K562 (cell line): Measurements from ENCODE around the gene TCAP. TPM values are rescaled to one million over a fixed set of nuclear protein-coding genes. Genes with fewer than 3 reads are reported as not detected.

Experiments used
- CREB3L1 ChIP-seq: fragments of 450-650 bp; IDR thresholded peaks from 2 replicates; pipeline ENCODE4 v1.6.1; 2014; ENCODE audit warnings: low read depth, mild to moderate bottlenecking, moderate library complexity, borderline replicate concordance
- CTCF ChIP-seq, 3 experiments: IDR thresholded peaks in 2 of 3; conservative IDR thresholded peaks in 1 of 3; 2 replicates each; pipeline ENCODE4 v1.5.1; 2011 to 2012; ENCODE audit warnings: low read length in 3 of 3, mild to moderate bottlenecking in 3 of 3, control low read depth in 2 of 3, improper control_type of control experiment in 1 of 3, inconsistent platforms in 1 of 3, low read depth in 1 of 3, mixed read lengths in 1 of 3, moderate library complexity in 1 of 3; ENCODE audit not compliant: insufficient read depth in 2 of 3
- FOSL1 ChIP-seq: fragments of 200-800 bp; sonication (Bioruptor generic); conservative IDR thresholded peaks from 2 replicates; pipeline ENCODE4 v1.6.1; 2016; ENCODE audit warnings: missing genetic modification characterization, missing compliant biosample characterization
- HDGF ChIP-seq: fragments of 450-650 bp; IDR thresholded peaks from 2 replicates; pipeline ENCODE4 v1.6.1; 2016
- HMGXB4 ChIP-seq: sonication (generic); formaldehyde crosslinking; IDR thresholded peaks from 2 replicates; pipeline ENCODE4 v1.8.1; 2023; ENCODE audit warnings: mild to moderate bottlenecking, missing genetic modification reagents
- IRF2 ChIP-seq: sonication (generic); formaldehyde crosslinking; IDR thresholded peaks from 2 replicates; pipeline ENCODE4 v1.8.1; 2022; ENCODE audit warnings: mild to moderate bottlenecking, missing genetic modification reagents
- MAFG ChIP-seq: fragments of 450-650 bp; conservative IDR thresholded peaks from 2 replicates; pipeline ENCODE4 v1.6.1; 2016; ENCODE audit warnings: missing genetic modification characterization, missing compliant biosample characterization
- MAZ ChIP-seq, 2 experiments: fragments of 450-650 bp in 1 of 2; sonication (generic) in 1 of 2; formaldehyde crosslinking; IDR thresholded peaks in 1 of 2; conservative IDR thresholded peaks in 1 of 2; 2 replicates each; pipeline versions ENCODE4 v1.4.0 to v1.5.0; 2020; ENCODE audit warnings: mild to moderate bottlenecking in 1 of 2, missing genetic modification reagents in 1 of 2
- NFATC3 ChIP-seq: fragments of 450-650 bp; IDR thresholded peaks from 2 replicates; pipeline ENCODE4 v1.6.1; 2017; ENCODE audit warnings: mild to moderate bottlenecking
- PHTF2 ChIP-seq: fragments of 250-450 bp; sonication (Bioruptor Pico); IDR thresholded peaks from 2 replicates; pipeline ENCODE4 v1.5.0; 2021; ENCODE audit warnings: mild to moderate bottlenecking
- RNF2 ChIP-seq: sonication (generic); IDR thresholded peaks from 2 replicates; pipeline ENCODE4 v1.6.1; 2016
- SIX5 ChIP-seq, 2 experiments: IDR thresholded peaks; 2 replicates each; pipeline ENCODE4 v1.6.1; 2011; ENCODE audit warnings: low read length in 2 of 2, borderline replicate concordance in 1 of 2, low read depth in 1 of 2, mild to moderate bottlenecking in 1 of 2, moderate library complexity in 1 of 2; ENCODE audit not compliant: insufficient read depth in 1 of 2
- SMARCA4 ChIP-seq: fragments of 450-650 bp; IDR thresholded peaks from 2 replicates; pipeline ENCODE4 v1.6.1; 2016
- SMARCA5 ChIP-seq: fragments of 450-650 bp; IDR thresholded peaks from 2 replicates; pipeline ENCODE4 v1.6.1; 2016
- STAT5B ChIP-seq: fragments of 250-450 bp; sonication (Bioruptor Pico); IDR thresholded peaks from 2 replicates; pipeline ENCODE4 v1.8.0; 2021; ENCODE audit warnings: mild to moderate bottlenecking, inconsistent platforms
- SUPT5H ChIP-seq: fragments of 450-650 bp; IDR thresholded peaks from 2 replicates; pipeline ENCODE4 v1.6.1; 2016
- TARDBP ChIP-seq: fragments of 450-650 bp; IDR thresholded peaks from 2 replicates; pipeline ENCODE4 v1.6.1; 2016
- TFAM ChIP-seq: fragments of 250-450 bp; sonication (Bioruptor Pico); conservative IDR thresholded peaks from 2 replicates; pipeline ENCODE4 v1.5.0; 2021; ENCODE audit warnings: mild to moderate bottlenecking, moderate library complexity
- ZBTB17 ChIP-seq: fragments of 450-650 bp; formaldehyde crosslinking; IDR thresholded peaks from 2 replicates; pipeline ENCODE4 v1.4.0; 2020; ENCODE audit warnings: mild to moderate bottlenecking
- ZBTB49 ChIP-seq: sonication (generic); formaldehyde crosslinking; IDR thresholded peaks from 2 replicates; pipeline ENCODE4 v1.8.0; 2022; ENCODE audit warnings: missing genetic modification reagents, mild to moderate bottlenecking, borderline replicate concordance
- ZNF23 ChIP-seq: fragments of 250-450 bp; sonication (Bioruptor Pico); IDR thresholded peaks from 2 replicates; pipeline ENCODE4 v1.4.0; 2020; ENCODE audit warnings: mild to moderate bottlenecking
- ZNF589 ChIP-seq: fragments of 200-800 bp; sonication (Bioruptor generic); IDR thresholded peaks from 2 replicates; pipeline ENCODE4 v1.6.1; 2016; ENCODE audit warnings: low read depth, missing genetic modification characterization, missing compliant biosample characterization
- polyA plus RNA-seq, 8 experiments: library from polyadenylated mRNA; depleted of rRNA in 4 of 8; stranded (reverse) in 5 of 8; unstranded in 3 of 8; fragments of >200 nt; fragmentation: Nextera tagmentation in 2 of 8; fragmentation: Illumina TruSeq in 1 of 8; extraction: Ambion mirVana in 2 of 8; extraction: Trizol in 1 of 8; gene quantifications; 2 replicates each; pipeline versions ENCODE4 v1.2.1 to v1.2.3, GENCODE V29; 2011 to 2014; ENCODE audit warnings: inconsistent platforms in 1 of 8, missing spikeins in 1 of 8
- total RNA-seq, 7 experiments: library from RNA; depleted of rRNA in 6 of 7; stranded (reverse); fragments of >200 nt in 6 of 7; fragmentation: Illumina TruSeq in 2 of 7; extraction: Trizol in 2 of 7; gene quantifications; 2 replicates each; pipeline versions ENCODE4 v1.2.1 to v1.2.3, GENCODE V29; 2011 to 2021; ENCODE audit warnings: low replicate concordance in 1 of 7

TCAP gene
- total and polyA plus RNA-seq, 9 of the 15 experiments (the other 6 are each of a cell fraction or from before 2014, with no cell fraction given), result 0.33 to 1.4 (median 0.82) TPM; not detected in 2

- TF ChIP-seq CTCF (IDR thresholded peaks at IDR 0.05 in 2 of 3, conservative IDR thresholded peaks at IDR 0.05 in 1 of 3; ENCODE audit: insufficient read depth in 2 of 3, low read depth in 1 of 3, low read length in 3 of 3), result peak; percentile 85 to 91 (median 85)
- no peak for TF ChIP-seq STAT5B
- no peak for TF ChIP-seq CREB3L1
- TF ChIP-seq FOSL1, result no peak
- no peak for TF ChIP-seq ZNF589 (CRISPR knock-in tag)
- no peak for TF ChIP-seq SIX5 (IDR thresholded peaks at IDR 0.05; ENCODE audit: borderline replicate concordance in 1 of 2, insufficient read depth in 1 of 2, low read depth in 1 of 2, low read length in 2 of 2)
- no peak for TF ChIP-seq ZNF23 (CRISPR knock-in tag)
- TF ChIP-seq TFAM, result no peak
- peak; percentile 50; the same call in 1 of the 2 replicates for TF ChIP-seq SUPT5H
- no peak for TF ChIP-seq RNF2
- TF ChIP-seq NFATC3, result no peak
- TF ChIP-seq ZBTB17, result no peak
- TF ChIP-seq MAZ (CRISPR knock-in tag; conservative IDR thresholded peaks at IDR 0.05 in 1 of 2, IDR thresholded peaks at IDR 0.05 in 1 of 2), result peak in 1 of 2 experiments; percentile 77; a peak in 2 of 4 replicates
- TF ChIP-seq HMGXB4 (CRISPR knock-in tag), result no peak
- TF ChIP-seq IRF2 (CRISPR knock-in tag), result no peak
- TF ChIP-seq HDGF, result peak; percentile 47; the same call in 1 of the 2 replicates
- TF ChIP-seq ZBTB49 (CRISPR knock-in tag), result no peak
- TF ChIP-seq SMARCA4, result no peak
- TF ChIP-seq MAFG (tag), result no peak
- no peak for TF ChIP-seq PHTF2 (CRISPR knock-in tag)
- TF ChIP-seq SMARCA5, result 0 out of 2 replicates have a peak, but pooled peaks have one; percentile 53
- no peak for TF ChIP-seq TARDBP
Observed at GRCh38 chr17:39671651-39672521, 6.7 kb downstream of the TCAP start (continued).
